HepG2 (cell line): Measurements from ENCODE around the gene OS9. TPM values are rescaled to one million over a fixed set of nuclear protein-coding genes. Genes with fewer than 3 reads are reported as not detected.
A peak's percentile ranks its signal among the peaks of the same experiment; 100 is the strongest.

ENCODE experiments used
- CEBPG ChIP-seq: IDR thresholded peaks from 2 replicates; pipeline ENCODE4 v1.6.1; 2016
- GATAD1 ChIP-seq: IDR thresholded peaks from 2 replicates; pipeline ENCODE4 v1.6.1; 2016; ENCODE audit warnings: missing genetic modification reagents, missing compliant biosample characterization
- PHF8 ChIP-seq: sonication (generic); formaldehyde crosslinking; IDR thresholded peaks from 2 replicates; pipeline ENCODE4 v1.5.0; 2020; ENCODE audit warnings: missing genetic modification reagents
- SOX5 ChIP-seq: IDR thresholded peaks from 2 replicates; pipeline ENCODE4 v1.6.1; 2016; ENCODE audit warnings: borderline replicate concordance
- ZNF224 ChIP-seq: sonication (generic); formaldehyde crosslinking; IDR thresholded peaks from 2 replicates; pipeline ENCODE4 v1.5.0; 2020; ENCODE audit warnings: mild to moderate bottlenecking, missing genetic modification reagents
- ZNF556 ChIP-seq: sonication (generic); formaldehyde crosslinking; IDR thresholded peaks from 2 replicates; pipeline ENCODE4 v1.4.0; 2020; ENCODE audit warnings: mild to moderate bottlenecking, missing genetic modification reagents, borderline replicate concordance
- ZNF672 ChIP-seq: sonication (generic); formaldehyde crosslinking; IDR thresholded peaks from 2 replicates; pipeline ENCODE4 v1.8.1; 2022; ENCODE audit warnings: missing genetic modification reagents
- polyA plus RNA-seq, 8 experiments: library from polyadenylated mRNA; depleted of rRNA in 3 of 8; stranded (reverse) in 7 of 8; unstranded in 1 of 8; fragments of >200 nt; fragmentation: Illumina TruSeq in 4 of 8; extraction: Trizol in 4 of 8; gene quantifications; 2 replicates each; pipeline versions ENCODE4 v1.2.1 to v1.2.3, GENCODE V29; 2011 to 2016; ENCODE audit warnings: low read depth in 4 of 8, missing spikeins in 1 of 8, mixed read lengths in 1 of 8; ENCODE audit not compliant: insufficient read depth in 1 of 8
- total RNA-seq, 5 experiments: library from RNA; depleted of rRNA; stranded (reverse); fragments of >200 nt; fragmentation: Illumina TruSeq; extraction: Trizol; gene quantifications; 2 replicates each; pipeline ENCODE4 v1.2.3, GENCODE V29; 2016; ENCODE audit warnings: low read depth in 1 of 5
- TF ChIP-seq, protein P1 (sequence below): IDR thresholded peaks from 2 replicates; pipeline ENCODE4 v1.6.1; 2016; ENCODE audit warnings: control low read depth
- TF ChIP-seq, protein P2 (sequence below): sonication (generic); formaldehyde crosslinking; IDR thresholded peaks from one replicate; pipeline ENCODE4 v1.5.1; 2020; ENCODE audit warnings: mild to moderate bottlenecking, missing genetic modification reagents; ENCODE audit errors: not compliant biosample characterization
- TF ChIP-seq, protein P3 (sequence below): sonication (generic); formaldehyde crosslinking; IDR thresholded peaks from 2 replicates; pipeline ENCODE4 v1.9.0; 2021; ENCODE audit warnings: mild to moderate bottlenecking, missing genetic modification reagents

OS9 gene
- total and polyA plus RNA-seq, 2 of the 13 experiments (the other 11 are each of a cell fraction or from before 2014, with no cell fraction given), result 156 to 206 TPM

DNA sequence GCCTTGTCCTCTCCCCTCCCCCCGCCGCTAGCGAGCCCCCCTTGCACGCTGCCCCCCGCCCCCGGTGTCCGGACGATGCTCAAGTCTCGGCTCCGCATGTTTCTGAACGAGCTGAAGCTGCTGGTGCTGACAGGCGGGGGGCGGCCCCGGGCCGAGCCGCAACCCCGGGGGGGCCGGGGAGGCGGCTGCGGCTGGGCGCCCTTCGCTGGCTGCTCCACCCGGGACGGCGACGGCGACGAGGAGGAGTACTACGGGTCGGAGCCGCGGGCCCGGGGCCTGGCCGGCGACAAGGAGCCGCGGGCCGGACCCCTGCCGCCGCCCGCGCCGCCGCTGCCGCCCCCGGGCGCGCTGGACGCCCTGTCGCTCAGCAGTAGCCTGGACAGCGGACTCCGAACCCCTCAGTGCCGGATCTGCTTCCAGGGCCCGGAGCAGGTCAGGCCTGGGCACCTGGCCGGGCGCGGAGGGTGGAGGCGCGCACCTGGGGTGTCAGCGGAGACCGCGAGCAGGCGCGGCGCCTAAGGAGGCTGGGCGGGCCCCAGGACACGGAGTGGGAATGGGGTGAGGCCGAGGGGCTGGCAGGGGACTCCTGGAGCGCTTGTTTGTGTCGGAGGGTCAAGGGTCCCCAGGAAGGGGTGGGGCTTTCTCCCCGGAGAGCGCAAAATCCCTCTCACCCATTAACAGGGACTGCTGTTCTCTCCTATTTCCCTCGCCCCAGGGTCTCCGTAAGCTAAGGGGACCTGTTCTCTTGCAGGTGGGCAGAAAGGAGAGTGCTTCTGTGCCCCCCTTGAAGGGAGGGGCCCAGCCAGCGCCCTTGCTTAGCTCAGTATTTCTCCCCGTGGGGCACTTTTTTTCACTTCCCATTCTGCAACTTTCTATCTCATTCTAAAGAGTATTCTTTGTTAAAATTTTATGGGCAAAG, 61.8 kb downstream of the OS9 start (continued):
- TF ChIP-seq PHF8 (CRISPR knock-in tag) (peak; percentile 86), GATAD1 (CRISPR knock-in tag) (0 out of 2 replicates have a peak, but pooled peaks have one; percentile 32), ZNF556 (CRISPR knock-in tag) (peak; percentile 69; the same call in 1 of the 2 replicates), ZNF672 (CRISPR knock-in tag) (no peak), ZNF224 (CRISPR knock-in tag) (no peak), CEBPG (CRISPR knock-in tag) (no peak), SOX5 (CRISPR knock-in tag) (no peak; the same call in 1 of the 2 replicates)
- TF ChIP-seq, protein P1, sequence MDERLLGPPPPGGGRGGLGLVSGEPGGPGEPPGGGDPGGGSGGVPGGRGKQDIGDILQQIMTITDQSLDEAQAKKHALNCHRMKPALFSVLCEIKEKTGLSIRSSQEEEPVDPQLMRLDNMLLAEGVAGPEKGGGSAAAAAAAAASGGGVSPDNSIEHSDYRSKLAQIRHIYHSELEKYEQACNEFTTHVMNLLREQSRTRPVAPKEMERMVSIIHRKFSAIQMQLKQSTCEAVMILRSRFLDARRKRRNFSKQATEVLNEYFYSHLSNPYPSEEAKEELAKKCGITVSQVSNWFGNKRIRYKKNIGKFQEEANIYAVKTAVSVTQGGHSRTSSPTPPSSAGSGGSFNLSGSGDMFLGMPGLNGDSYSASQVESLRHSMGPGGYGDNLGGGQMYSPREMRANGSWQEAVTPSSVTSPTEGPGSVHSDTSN (CRISPR knock-in tag), result no peak
- TF ChIP-seq, protein P2, sequence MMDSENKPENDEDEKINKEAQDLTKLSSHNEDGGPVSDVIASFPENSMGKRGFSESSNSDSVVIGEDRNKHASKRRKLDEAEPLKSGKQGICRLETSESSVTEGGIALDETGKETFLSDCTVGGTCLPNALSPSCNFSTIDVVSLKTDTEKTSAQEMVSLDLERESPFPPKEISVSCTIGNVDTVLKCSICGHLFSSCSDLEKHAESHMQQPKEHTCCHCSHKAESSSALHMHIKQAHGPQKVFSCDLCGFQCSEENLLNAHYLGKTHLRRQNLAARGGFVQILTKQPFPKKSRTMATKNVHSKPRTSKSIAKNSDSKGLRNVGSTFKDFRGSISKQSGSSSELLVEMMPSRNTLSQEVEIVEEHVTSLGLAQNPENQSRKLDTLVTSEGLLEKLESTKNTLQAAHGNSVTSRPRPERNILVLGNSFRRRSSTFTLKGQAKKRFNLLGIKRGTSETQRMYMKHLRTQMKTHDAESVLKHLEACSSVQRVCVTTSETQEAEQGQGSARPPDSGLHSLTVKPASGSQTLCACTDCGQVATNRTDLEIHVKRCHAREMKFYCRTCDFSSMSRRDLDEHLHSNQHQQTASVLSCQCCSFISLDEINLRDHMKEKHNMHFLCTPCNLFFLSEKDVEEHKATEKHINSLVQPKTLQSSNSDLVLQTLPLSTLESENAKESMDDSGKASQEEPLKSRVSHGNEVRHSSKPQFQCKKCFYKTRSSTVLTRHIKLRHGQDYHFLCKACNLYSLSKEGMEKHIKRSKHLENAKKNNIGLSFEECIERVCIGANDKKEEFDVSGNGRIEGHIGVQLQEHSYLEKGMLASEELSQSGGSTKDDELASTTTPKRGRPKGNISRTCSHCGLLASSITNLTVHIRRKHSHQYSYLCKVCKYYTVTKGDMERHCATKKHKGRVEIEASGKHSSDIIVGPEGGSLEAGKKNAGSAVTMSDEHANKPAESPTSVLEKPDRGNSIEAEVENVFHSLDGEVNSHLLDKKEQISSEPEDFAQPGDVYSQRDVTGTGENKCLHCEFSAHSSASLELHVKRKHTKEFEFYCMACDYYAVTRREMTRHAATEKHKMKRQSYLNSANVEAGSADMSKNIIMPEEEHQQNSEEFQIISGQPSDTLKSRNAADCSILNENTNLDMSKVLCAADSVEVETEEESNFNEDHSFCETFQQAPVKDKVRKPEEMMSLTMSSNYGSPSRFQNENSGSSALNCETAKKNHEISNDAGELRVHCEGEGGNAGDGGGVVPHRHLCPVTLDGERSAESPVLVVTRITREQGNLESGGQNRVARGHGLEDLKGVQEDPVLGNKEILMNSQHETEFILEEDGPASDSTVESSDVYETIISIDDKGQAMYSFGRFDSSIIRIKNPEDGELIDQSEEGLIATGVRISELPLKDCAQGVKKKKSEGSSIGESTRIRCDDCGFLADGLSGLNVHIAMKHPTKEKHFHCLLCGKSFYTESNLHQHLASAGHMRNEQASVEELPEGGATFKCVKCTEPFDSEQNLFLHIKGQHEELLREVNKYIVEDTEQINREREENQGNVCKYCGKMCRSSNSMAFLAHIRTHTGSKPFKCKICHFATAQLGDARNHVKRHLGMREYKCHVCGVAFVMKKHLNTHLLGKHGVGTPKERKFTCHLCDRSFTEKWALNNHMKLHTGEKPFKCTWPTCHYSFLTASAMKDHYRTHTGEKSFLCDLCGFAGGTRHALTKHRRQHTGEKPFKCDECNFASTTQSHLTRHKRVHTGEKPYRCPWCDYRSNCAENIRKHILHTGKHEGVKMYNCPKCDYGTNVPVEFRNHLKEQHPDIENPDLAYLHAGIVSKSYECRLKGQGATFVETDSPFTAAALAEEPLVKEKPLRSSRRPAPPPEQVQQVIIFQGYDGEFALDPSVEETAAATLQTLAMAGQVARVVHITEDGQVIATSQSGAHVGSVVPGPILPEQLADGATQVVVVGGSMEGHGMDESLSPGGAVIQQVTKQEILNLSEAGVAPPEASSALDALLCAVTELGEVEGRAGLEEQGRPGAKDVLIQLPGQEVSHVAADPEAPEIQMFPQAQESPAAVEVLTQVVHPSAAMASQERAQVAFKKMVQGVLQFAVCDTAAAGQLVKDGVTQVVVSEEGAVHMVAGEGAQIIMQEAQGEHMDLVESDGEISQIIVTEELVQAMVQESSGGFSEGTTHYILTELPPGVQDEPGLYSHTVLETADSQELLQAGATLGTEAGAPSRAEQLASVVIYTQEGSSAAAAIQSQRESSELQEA (CRISPR knock-in tag), result no peak
- TF ChIP-seq, protein P3, sequence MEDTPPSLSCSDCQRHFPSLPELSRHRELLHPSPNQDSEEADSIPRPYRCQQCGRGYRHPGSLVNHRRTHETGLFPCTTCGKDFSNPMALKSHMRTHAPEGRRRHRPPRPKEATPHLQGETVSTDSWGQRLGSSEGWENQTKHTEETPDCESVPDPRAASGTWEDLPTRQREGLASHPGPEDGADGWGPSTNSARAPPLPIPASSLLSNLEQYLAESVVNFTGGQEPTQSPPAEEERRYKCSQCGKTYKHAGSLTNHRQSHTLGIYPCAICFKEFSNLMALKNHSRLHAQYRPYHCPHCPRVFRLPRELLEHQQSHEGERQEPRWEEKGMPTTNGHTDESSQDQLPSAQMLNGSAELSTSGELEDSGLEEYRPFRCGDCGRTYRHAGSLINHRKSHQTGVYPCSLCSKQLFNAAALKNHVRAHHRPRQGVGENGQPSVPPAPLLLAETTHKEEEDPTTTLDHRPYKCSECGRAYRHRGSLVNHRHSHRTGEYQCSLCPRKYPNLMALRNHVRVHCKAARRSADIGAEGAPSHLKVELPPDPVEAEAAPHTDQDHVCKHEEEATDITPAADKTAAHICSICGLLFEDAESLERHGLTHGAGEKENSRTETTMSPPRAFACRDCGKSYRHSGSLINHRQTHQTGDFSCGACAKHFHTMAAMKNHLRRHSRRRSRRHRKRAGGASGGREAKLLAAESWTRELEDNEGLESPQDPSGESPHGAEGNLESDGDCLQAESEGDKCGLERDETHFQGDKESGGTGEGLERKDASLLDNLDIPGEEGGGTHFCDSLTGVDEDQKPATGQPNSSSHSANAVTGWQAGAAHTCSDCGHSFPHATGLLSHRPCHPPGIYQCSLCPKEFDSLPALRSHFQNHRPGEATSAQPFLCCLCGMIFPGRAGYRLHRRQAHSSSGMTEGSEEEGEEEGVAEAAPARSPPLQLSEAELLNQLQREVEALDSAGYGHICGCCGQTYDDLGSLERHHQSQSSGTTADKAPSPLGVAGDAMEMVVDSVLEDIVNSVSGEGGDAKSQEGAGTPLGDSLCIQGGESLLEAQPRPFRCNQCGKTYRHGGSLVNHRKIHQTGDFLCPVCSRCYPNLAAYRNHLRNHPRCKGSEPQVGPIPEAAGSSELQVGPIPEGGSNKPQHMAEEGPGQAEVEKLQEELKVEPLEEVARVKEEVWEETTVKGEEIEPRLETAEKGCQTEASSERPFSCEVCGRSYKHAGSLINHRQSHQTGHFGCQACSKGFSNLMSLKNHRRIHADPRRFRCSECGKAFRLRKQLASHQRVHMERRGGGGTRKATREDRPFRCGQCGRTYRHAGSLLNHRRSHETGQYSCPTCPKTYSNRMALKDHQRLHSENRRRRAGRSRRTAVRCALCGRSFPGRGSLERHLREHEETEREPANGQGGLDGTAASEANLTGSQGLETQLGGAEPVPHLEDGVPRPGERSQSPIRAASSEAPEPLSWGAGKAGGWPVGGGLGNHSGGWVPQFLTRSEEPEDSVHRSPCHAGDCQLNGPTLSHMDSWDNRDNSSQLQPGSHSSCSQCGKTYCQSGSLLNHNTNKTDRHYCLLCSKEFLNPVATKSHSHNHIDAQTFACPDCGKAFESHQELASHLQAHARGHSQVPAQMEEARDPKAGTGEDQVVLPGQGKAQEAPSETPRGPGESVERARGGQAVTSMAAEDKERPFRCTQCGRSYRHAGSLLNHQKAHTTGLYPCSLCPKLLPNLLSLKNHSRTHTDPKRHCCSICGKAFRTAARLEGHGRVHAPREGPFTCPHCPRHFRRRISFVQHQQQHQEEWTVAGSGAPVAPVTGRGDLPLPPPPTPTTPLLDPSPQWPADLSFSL (CRISPR knock-in tag), result no peak
